ENCODE results near the gene PCNX2.

DNA sequence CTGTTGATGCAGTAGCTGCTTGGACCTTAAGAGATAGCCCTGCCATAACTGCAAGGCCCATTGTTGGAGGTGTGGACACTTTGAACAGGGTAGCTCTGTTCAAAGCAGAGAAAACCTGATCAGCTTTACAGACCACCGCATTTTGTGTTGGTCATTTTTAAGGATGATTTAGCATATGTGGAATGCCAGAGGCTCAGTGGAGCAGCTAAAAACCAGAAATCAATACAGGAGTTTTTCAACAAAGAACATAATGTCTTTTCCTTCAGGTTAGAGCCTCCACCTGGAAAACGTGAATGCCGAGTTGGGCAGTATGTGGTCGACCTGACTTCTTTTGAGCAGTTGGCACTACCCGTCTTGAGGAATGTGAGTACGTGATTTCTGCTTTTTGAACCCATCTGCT is 339.4 kb downstream of the PCNX2 start:
- TF ChIP-seq SUZ12 (IDR thresholded peaks at IDR 0.05; ENCODE audit: extremely low read depth, insufficient read depth, insufficient read length): no peak
- no peak for TF ChIP-seq YY1 (IDR thresholded peaks at IDR 0.05; ENCODE audit: insufficient read depth, insufficient read length)
